Natural killer cell treated with Interleukin-12 subunit alpha and Interleukin-12 subunit beta and Interleukin-15 and Interleukin-18, amount 100 ng/mL, for 72 hours (primary cell): ENCODE data around the gene CNOT11. TPM values are rescaled to one million over a fixed set of nuclear protein-coding genes. Genes with fewer than 3 reads are reported as not detected.

Source experiments
- ATAC-seq, 2 donors: fragments of 150-1000 bp; cut with Tn5 transposase in 1 of 2; sonication (Bioruptor Pico), chemical (Tn5 transposase) in 1 of 2; 2 replicates each; pipeline ENCODE4 v1.10.0; 2021
- DNase-seq: peaks from one replicate; pipeline ENCODE4 v3.0.0; 2022; ENCODE audit warnings: low spot score
- H3K27ac Mint-ChIP-seq, 2 donors: 1 replicate in 1 of 2; 2 replicates in 1 of 2; pipeline ENCODE4 v1.8.0; 2022; ENCODE audit warnings: mixed read lengths in 2 of 2, mild to moderate bottlenecking in 1 of 2, moderate library complexity in 1 of 2
- H3K27me3 Mint-ChIP-seq, 2 donors: 1 replicate in 1 of 2; 2 replicates in 1 of 2; pipeline ENCODE4 v1.8.0; 2022; ENCODE audit warnings: mixed read lengths in 2 of 2
- H3K36me3 Mint-ChIP-seq: one replicate; pipeline ENCODE4 v1.8.0; 2022; ENCODE audit warnings: mixed read lengths
- H3K4me1 Mint-ChIP-seq, 2 donors: 1 replicate in 1 of 2; 2 replicates in 1 of 2; pipeline ENCODE4 v1.8.0; 2022; ENCODE audit warnings: low read depth in 2 of 2, mixed read lengths in 2 of 2, mild to moderate bottlenecking in 1 of 2
- H3K4me3 Mint-ChIP-seq: one replicate; pipeline ENCODE4 v1.8.0; 2022; ENCODE audit warnings: mixed read lengths
- H3K9me3 Mint-ChIP-seq: 2 replicates; pipeline ENCODE4 v1.8.0; 2022; ENCODE audit warnings: mixed read lengths
- total RNA-seq, 2 donors: library from RNA; stranded (reverse); gene quantifications; one replicate each; pipeline ENCODE4 v1.2.3, GENCODE V29; 2022

Gene CNOT11
- total RNA-seq, 2 donors from 2014 or later = 51.2 to 53.4 TPM

- Mint-ChIP-seq H3K4me1 (peaks cover 26 to 38% of the 10 kb centered on the region in 2 donors), H3K27ac (peak overlapping the region; percentile 94), H3K36me3 (peaks cover 10% of the 10 kb centered on the region), H3K9me3 (no peaks in the 10 kb centered on the region), H3K4me3 (peak overlapping the region; percentile 97), H3K27me3 (no peaks in the 10 kb centered on the region)
- ATAC-seq = no peak
- no peak for DNase-seq
Observed at GRCh38 chr2:101253703-101254450, 1.2 kb downstream of the CNOT11 start.

DNA sequence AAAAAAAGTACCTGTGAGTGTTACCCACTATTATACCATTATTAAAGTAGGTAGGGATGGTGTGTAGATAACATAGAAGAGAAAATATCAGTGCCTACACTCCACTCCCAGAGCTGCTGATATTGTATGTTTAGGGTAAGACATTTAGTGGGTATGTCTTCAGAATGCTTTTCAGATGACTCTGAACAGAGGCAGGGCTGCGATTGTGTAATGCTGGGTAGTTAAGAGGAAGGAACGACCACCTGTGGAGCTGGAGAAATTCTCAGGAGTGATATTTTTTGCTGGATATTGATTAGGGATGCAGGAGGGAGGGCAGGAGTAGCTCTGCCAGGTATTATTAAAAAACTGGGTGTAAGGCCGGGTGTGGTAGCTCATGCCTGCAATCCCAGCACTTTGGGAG, 2.8 kb downstream of the CNOT11 start:
- peak overlapping the region; percentile 18 for H3K4me3 Mint-ChIP-seq
- H3K36me3 Mint-ChIP-seq = peaks cover 15% of the 10 kb centered on the region

GRCh38 chr2:101256316-101256715, 3.6 kb downstream of the CNOT11 start:
- Mint-ChIP-seq H3K9me3 (no peaks in the 10 kb centered on the region), H3K4me3 (peak overlapping the region; percentile 28), H3K27ac (peak overlapping the region; percentile 30 to 39), H3K4me1 (peaks cover 33 to 41% of the 10 kb centered on the region in 2 donors), H3K36me3 (peaks cover 15% of the 10 kb centered on the region), H3K27me3 (no peaks in the 10 kb centered on the region)
- ATAC-seq = no peak
- DNase-seq = no peak

More for the DNA sequence above, 2.8 kb downstream of the CNOT11 start:
- H3K9me3 Mint-ChIP-seq = no peaks in the 10 kb centered on the region
- peaks cover 30 to 42% of the 10 kb centered on the region in 2 donors for H3K4me1 Mint-ChIP-seq
- DNase-seq (no peak), ATAC-seq (no peak)
- H3K27me3 Mint-ChIP-seq = no peaks in the 10 kb centered on the region
- peak overlapping the region; percentile 30 to 39 for H3K27ac Mint-ChIP-seq

GRCh38 chr2:101258804-101259203, 6.1 kb downstream of the CNOT11 start:
- Mint-ChIP-seq H3K9me3 (no peaks in the 10 kb centered on the region), H3K36me3 (peaks cover 20% of the 10 kb centered on the region), H3K4me3 (no peak overlapping the region), H3K27me3 (no peaks in the 10 kb centered on the region), H3K27ac (no peak overlapping the region), H3K4me1 (peaks cover 32 to 40% of the 10 kb centered on the region in 2 donors)
- DNase-seq = no peak
- ATAC-seq = no peak

DNA sequence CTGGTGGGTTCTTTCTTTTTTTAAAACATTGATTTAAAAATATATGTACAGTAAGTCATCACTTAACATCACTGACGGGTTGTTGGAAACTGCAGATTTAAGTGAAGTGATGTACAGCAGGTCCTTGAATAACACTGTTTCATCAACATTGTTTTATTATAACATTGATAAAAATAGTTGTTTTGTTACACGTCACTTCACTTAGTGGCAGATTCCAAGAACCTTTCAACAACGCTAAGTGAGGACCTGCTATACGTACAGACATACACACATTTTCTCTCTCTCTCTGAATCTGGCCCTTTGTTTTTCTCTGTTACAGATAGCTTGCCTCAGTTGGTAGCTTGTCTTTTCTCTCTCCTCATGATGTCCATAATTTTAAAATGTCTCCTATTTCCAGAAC, 9.5 kb downstream of the CNOT11 start:
- Mint-ChIP-seq H3K9me3 (no peaks in the 10 kb centered on the region), H3K36me3 (peaks cover 20% of the 10 kb centered on the region), H3K27me3 (no peaks in the 10 kb centered on the region), H3K4me1 (peaks cover 23 to 33% of the 10 kb centered on the region in 2 donors), H3K4me3 (no peak overlapping the region), H3K27ac (peak overlapping the region in 1 of 2 donors; percentile 65)
- DNase-seq = no peak
- no peak for ATAC-seq

- Mint-ChIP-seq H3K4me3 (peak overlapping the region; percentile 10), H3K4me1 (peaks cover 27 to 43% of the 10 kb centered on the region in 2 donors), H3K27ac (peak overlapping the region; percentile 70 to 73), H3K36me3 (peaks cover 24% of the 10 kb centered on the region), H3K27me3 (no peaks in the 10 kb centered on the region), H3K9me3 (no peaks in the 10 kb centered on the region)
- DNase-seq = no peak
- no peak for ATAC-seq
Observed at GRCh38 chr2:101263377-101263800, 10.7 kb downstream of the CNOT11 start.

GRCh38 chr2:101264360-101264939, 11.8 kb downstream of the CNOT11 start:
- peaks cover 16% of the 10 kb centered on the region for H3K36me3 Mint-ChIP-seq
- no peak for DNase-seq
- H3K27me3 Mint-ChIP-seq = no peaks in the 10 kb centered on the region
- peak in 1 of 2 donors; percentile 60 for ATAC-seq
- H3K4me3 Mint-ChIP-seq = peak overlapping the region; percentile 36
- no peaks in the 10 kb centered on the region for H3K9me3 Mint-ChIP-seq
- peaks cover 23 to 43% of the 10 kb centered on the region in 2 donors for H3K4me1 Mint-ChIP-seq
- peak overlapping the region in 1 of 2 donors; percentile 73 for H3K27ac Mint-ChIP-seq

DNA sequence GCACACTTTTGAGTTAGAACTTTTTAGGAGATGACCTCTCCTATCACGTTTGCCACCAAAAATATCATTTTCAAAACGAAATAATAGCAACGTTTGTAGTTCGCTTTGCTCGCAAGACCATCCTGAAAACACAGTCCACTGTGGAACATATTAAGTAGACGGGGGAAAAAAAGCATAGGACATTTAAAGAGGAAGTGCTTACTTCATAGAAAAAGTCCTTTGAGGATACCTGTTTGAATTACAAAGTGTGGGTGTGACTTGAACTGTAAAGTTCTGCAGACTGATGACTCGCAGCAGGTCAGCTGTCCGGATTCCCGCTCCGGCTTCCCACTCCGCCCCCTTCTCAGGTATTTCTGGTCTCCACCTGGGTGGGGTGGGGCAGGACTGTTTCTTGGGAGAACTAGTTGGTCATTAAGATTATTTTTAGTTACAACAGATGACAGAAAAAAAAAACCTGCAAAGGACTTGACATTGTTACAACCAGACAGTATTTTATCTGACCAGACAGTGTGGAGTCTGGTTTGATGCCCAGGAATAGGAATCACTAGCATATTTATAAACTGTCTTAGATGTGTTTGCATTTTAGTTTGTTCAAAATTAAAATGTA, 13.3 kb downstream of the CNOT11 start:
- Mint-ChIP-seq H3K27ac (peak overlapping the region; percentile 24 to 63), H3K36me3 (peaks cover 28% of the 10 kb centered on the region), H3K4me1 (peaks cover 26 to 48% of the 10 kb centered on the region in 2 donors)

DNA sequence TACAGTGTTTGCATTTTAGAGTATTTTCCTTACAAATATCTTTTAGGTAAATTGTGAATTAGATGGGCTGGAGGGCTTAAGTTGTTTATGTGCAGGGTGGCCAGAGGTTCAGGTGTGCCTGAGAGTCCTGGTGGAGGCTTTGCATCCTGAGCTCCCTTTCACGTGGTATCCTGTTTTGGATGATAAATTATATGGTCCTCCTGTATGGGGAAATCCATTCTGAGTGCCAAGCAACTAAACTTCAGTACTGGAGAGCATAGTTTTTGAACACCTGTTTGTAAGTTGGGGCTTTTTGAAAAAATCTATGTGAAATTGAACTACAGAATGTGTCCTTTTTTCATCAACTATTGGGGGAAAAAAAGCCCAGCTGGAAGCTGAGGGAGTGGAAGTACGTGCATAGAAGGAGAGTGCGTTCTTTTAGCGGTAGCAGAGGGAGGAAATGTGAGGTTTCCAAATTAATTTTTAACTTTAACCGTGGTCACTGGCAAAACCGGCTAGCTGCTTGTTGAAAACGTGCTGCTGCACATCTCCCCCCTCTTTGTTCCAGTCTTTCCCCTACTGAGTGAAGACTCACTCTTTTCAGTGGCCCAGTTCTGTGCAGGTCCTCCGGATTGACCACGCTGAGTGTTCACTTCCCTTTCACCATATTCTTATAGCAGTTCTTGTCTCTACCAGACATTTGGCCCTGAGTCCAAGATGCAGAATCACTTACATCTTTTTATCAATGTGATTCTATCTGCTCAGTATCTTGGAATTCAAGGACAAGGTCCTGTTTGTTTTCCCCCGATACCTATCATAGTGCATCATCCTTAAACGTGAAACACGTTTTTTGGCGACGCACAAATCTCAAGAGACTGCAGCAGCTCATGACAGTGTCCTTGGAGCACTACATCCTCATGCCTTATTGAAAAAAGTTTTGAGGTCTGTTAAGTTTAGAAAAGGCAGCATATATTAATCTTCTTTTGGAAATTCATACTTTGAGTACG, 15.3 kb downstream of the CNOT11 start:
- ATAC-seq (no peak), DNase-seq (no peak)
- H3K4me1 Mint-ChIP-seq = peaks cover 32 to 54% of the 10 kb centered on the region in 2 donors
- H3K27me3 Mint-ChIP-seq = no peaks in the 10 kb centered on the region
- peak overlapping the region; percentile 16 for H3K4me3 Mint-ChIP-seq
- peaks cover 23% of the 10 kb centered on the region for H3K36me3 Mint-ChIP-seq
- peak overlapping the region; percentile 24 to 63 for H3K27ac Mint-ChIP-seq
- H3K9me3 Mint-ChIP-seq = no peaks in the 10 kb centered on the region

More for the DNA sequence above, 13.3 kb downstream of the CNOT11 start:
- ATAC-seq (no peak), DNase-seq (no peak)
- Mint-ChIP-seq H3K9me3 (no peaks in the 10 kb centered on the region), H3K27me3 (no peaks in the 10 kb centered on the region), H3K4me3 (no peak overlapping the region)

DNA sequence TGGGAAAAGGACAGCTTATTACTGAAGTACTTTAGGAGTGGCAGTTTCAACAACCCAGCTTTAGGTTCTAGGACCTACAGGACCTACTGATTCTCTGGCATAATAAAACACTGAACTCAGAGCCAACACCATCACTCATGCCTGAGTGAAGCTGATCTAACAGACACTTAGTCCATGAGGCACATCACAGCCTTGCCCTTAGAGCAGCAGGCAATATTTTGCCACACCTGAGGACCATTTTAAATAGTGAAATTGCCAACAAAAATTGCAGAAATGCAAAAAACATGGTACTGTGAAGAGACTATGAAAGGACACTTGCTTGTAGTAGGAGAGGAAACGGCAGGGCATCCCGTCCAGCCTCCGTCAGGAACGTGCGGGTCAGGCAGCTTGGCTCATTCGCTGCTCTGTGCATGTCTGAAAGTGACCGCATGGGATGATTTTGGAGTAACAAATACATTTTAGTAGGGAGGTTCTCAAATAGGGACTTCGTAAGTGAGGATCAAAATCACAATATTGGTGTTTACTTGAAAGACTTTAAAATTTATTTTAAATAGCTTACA, 18.1 kb downstream of the CNOT11 start:
- peak overlapping the region; percentile 17 for H3K4me3 Mint-ChIP-seq
- peaks cover 25 to 48% of the 10 kb centered on the region in 2 donors for H3K4me1 Mint-ChIP-seq
- H3K9me3 Mint-ChIP-seq = no peaks in the 10 kb centered on the region
- H3K27ac Mint-ChIP-seq = peak overlapping the region; percentile 41 to 88
- peaks cover 27% of the 10 kb centered on the region for H3K36me3 Mint-ChIP-seq
- DNase-seq (no peak), ATAC-seq (no peak)
- H3K27me3 Mint-ChIP-seq = no peaks in the 10 kb centered on the region

- ATAC-seq = peak; percentile 94 to 99
- peaks cover 27% of the 10 kb centered on the region for H3K36me3 Mint-ChIP-seq
- peak overlapping the region; percentile 85 to 88 for H3K27ac Mint-ChIP-seq
- H3K4me3 Mint-ChIP-seq = peak overlapping the region; percentile 66
- H3K27me3 Mint-ChIP-seq = no peaks in the 10 kb centered on the region
- peaks cover 21 to 47% of the 10 kb centered on the region in 2 donors for H3K4me1 Mint-ChIP-seq
- no peak for DNase-seq
- H3K9me3 Mint-ChIP-seq = no peaks in the 10 kb centered on the region
Observed at GRCh38 chr2:101272045-101272784, 19.5 kb downstream of the CNOT11 start.

GRCh38 chr2:101273056-101273455, 20.4 kb downstream of the CNOT11 start:
- Mint-ChIP-seq H3K4me1 (peaks cover 16 to 40% of the 10 kb centered on the region in 2 donors), H3K9me3 (no peaks in the 10 kb centered on the region), H3K36me3 (peaks cover 27% of the 10 kb centered on the region), H3K4me3 (peak overlapping the region; percentile 66), H3K27ac (peak overlapping the region; percentile 85 to 88), H3K27me3 (no peaks in the 10 kb centered on the region)
- no peak for DNase-seq
- no peak for ATAC-seq
